ENCODE data around the gene SCN2A.
"Not testable (repeated sequence)": the region's sequence is repeated elsewhere in the genome, so short reads cannot be mapped to it uniquely, and the experiment has no call there.

The SCN2A gene

DNA sequence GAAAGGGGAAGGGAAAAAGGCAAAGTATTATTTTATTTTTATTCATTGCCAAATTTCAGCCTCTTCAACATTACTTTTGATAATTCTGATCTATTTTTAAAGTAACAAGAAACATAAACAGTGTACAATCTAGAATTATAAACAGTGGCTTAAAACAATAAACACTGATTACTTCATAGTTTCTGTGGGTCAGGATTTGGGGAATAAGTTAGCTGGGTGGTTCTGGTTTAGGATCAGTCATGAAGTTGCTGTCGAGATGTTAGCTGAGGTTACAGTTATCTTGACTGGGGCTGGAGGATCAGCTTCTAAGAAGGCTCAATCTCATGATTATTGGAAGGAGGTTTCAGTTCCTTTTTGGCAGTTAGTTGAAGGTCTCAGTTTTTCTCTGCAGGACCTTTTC, 109.2 kb downstream of the SCN2A start:
- no peak for DNase-seq

DNA sequence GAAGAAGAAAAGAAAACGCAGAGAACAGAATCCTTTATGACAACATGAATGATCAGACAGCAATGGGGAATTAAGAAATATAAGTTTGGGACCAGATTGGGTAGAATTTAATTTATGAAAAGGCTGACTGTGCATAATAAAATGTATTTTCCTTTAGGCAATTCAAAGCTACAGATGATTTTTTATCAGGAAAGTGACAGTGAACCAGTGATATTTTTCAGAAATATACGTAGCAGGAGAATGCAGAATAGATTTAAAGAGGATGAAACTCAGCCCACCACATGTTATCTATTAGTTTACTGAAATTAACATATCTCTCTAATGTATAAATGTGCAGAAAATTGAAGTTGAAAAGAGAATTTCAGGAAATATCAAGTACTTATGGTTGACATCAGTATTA, 110.0 kb downstream of the SCN2A start:
- DNase-seq: no peak

DNA sequence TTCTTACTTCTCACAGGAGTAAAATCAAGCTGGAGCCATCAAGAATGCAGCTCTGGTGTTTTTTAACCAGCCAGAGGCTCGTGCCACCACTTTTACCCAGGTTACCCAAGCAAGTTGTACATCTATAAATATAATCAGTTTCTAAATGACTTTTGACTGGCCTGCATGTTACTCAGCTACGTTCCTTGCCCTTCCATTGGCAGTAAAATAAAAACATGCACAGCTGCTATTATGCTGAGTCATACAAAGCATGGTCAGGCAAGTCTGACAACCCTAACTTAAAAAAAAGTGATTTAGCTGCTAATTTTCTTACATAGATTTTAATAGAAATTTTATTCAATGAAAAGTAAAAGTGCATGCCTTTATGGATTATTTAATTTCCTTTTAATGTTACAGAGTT, 118.5 kb downstream of the SCN2A start:
- no peak for DNase-seq

DNA sequence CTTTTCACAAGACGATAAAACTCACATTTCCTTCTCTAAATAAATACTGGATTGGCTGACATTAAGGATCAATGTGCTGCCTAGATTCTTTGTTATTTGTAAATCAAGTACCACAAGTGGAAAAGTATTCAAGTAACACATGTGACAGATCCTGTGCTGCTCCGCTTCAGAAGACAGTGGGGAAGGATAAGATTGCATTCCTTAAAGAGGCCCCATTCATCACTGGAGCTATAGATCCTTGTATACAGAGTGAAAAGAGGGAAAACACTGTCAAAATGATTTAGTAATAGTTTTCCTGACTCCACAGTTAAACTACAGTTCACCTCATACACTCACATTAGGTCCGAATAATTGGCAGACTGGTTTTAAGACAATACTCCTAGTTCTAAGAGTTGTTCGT, 122.3 kb downstream of the SCN2A start:
- no peak for DNase-seq

DNA sequence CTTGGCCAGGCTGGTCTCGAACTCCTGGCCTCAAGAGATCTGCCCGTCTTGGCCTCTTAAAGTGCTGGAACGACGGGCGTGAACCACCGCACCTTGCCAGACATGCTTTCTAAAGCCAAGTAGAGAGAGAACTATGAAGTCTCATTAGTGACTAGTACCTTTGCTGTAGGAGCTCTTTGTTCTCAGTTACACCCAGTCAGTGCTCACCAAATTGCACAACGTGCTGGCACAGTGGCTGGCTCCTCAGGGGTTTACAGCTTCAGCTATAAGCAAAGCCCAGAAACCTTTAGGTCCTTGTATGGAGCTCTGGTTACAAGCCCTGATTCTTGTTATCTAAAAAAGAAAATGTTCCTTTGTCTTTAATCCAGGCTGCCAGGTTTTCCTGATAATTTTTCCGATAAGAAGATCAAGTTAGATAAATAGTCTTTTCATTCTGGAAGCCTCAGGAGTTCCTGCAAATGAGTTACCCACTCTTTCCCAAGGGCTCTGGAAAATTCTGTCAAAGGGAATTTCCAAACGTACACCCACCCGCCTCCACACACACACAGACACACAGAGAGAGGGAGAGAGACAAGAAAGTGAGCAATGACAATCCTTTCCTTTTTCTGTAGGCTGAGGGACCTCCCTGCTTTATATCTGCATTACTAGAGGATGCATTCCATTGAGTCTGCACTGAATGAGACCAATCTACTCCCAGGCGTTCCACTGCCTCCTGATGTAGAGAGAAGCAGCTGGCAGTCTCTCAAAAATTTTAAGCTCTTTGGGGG, 130.1 kb downstream of the SCN2A start:
- no peak for DNase-seq

DNA sequence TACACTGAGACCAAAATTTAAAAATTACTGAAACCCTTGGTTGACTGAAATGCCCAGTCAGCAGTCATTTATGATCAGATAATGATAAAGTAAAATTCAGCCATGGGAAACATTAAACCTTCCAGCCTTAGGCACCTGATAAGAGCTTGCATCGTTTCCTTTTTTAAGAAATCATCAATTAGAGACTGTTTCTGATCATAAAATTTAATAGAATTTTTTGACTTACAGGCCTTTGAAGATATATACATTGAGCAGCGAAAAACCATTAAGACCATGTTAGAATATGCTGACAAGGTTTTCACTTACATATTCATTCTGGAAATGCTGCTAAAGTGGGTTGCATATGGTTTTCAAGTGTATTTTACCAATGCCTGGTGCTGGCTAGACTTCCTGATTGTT, 130.7 kb downstream of the SCN2A start:
- DNase-seq: no peak

DNA sequence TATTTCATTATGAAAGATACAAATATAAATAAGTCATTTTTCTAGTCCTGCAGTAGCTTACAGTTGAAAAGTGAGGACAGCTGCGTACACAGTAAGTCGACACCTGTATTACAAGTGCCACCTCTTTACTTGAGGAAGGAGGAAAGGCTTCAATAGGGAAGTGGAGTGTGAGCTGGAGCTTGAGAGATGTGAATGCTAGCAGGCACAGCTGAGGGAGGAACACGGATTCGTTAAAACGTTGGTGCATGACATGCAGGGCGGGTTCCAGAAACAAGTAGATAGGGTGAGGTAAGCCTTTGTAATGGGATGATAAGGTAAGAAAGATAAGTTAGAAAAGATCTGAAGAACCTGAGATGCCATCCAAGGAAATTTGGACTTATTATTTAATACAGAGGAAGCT, 132.1 kb downstream of the SCN2A start:
- peak; percentile 98 for DNase-seq

DNA sequence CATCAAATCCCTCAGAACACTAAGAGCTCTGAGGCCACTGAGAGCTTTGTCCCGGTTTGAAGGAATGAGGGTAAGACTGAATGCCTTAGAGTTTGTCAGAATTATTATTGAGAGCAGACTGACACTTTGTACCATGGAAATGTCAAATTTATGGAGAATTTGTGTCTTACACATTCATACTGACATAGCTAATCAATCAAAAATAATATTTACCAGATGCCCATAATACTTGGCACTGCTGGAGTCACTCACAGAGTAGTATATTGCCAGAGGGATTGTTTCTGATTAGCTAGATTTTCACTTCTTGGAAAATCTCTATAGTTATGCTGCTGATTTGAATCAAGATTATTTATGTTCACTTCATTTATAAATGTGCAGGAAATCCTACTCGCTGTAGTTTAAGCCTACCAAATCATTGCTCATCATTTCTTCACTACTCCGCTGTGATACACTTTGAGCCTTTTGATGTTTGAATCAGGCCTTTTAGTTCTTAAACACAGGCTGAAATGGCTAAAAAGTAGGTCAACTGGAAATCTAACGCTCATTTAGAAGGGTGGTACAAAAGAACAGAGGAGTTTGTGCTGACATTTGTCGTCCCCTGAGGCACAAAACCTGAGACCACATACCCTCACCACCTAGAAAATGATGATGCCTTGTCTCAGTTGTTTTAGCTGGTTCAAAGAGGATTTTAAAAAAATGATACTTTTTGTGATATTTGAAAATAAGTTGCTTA, 134.2 kb downstream of the SCN2A start:
- no peak for DNase-seq

DNA sequence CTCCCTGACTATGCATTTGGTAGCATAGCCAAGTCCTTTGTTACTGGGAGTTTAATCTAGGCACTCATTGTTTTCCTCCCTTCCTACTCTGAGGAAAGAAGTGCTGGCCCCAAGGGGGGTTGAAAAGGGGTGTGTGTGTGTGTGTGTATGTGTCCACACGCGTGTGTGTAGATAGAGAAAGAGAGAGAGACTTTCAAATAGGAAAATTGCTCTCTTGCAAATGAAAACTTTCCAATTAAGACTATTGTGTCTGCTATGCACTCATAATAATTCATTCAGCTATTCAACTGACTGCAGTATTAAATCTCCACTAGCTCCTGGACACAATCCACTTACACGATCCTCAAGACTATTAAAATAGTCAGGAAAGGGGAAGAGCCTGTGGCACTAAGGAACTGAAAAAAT, 137.4 kb downstream of the SCN2A start:
- no peak for DNase-seq

DNA sequence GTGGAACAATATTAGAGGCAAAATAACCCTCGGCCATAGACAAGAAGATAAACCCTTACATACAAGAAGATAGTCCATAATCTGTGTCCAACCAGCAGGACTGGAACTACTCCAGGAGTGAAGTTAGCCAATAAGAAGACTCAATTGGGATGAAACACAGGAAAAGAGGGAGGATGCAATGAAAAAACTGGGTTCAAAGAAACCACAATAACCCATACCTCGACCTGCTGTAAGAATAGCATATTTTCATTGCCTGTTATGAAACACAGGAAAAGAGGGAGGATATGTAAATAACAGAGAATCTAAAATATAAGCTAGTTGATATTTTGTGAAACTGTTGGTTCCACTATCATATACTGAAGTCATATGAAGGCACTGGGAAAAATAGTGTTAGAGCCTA, 143.1 kb downstream of the SCN2A start:
- DNase-seq: no peak

DNA sequence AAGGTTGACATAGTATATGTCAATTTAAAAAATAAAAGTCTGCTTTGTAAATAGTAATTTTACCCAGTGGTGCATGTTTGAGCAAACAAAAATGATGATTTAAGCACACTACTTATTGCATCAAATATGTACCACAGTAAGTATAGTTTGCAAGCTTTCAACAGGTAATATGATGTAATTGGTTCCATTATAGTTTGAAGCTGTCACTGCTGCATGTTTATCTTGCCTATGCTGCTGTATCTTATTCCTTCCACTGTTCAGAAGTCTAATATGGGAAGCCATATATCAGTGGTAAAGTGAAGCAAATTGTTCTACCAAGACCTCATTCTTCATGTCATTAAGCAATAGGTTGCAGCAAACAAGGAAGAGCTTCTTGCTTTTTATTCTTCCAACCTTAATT, 151.7 kb downstream of the SCN2A start:
- no peak for DNase-seq

DNA sequence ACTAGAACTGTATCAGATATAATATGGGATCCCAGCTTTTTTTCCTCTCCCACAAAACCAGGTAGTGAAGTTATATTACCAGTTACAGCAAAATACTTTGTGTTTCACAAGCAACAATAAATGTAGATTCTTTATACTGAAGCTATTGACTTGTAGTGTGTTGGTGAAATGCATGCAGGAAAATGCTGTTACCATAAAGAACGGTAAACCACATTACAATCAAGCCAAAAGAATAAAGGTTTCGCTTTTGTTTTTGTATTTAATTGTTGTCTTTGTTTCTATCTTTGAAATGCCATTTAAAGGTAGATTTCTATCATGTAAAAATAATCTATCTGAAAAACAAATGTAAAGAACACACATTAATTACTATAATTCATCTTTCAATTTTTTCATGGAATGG, 152.6 kb downstream of the SCN2A start:
- no peak for DNase-seq

DNA sequence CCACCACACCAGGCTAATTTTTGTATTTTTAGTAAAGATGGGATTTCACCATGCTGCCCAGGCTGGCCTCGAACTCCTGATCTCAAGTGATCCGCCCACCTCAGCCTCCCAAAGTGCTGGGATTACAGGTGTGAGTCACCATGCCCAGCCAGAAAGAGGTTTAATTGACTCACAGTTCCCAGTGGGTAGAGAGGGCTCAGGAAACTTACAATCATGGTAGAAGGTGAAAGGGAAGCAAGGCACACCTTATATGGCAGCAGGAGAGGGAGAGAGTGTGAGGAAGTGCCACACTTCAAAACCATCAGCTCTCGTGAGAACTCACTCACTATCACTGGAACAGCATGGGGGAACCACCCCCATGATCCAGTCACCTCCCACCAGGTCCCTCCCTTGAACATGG, 159.4 kb downstream of the SCN2A start:
- DNase-seq: not testable (repeated sequence)

DNA sequence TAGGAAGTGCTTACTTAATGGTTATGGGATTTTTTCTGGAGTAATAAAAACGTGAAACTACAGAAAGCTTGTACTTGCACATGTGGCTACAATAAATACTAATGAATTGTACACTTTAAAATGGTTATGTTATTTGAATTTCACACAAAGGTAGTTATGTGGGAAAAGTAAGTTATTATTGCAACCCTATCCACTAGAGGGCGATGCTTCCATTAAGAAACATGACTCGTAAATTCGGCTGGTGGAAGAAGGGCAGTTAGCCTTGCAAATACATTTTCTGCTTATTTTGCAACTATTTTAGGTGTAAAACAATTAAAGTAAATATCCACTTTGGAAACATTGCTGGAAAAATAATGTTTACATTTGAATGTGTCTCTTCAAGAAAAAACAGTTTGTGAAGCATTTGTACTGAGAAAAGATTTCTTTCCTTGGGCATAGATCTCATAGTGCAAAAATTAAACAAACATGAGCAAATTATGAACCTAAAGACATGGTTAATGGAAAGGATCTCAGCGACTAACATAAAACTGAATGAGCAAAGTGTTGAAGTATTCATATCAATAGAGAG, 162.2 kb downstream of the SCN2A start:
- DNase-seq: peak; percentile 45

DNA sequence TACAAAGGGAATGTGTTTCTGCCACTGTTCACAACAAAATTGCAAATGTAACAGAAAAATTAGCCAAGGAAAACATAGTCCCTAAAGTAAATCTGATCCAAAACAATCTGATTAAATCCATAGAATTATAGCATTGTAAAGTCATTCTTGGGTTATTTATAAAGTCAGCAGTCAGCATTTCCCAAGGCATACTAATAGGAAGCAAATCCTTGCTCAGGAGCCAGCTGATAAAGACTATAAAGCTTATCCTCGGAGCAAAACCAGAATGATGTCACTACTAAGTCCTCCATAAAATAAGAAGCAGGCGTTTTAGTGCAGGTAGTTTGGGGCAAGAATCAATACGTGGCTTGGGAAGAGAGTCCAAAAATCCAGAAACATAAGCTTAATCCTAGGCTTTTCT, 162.9 kb downstream of the SCN2A start:
- DNase-seq: no peak

DNA sequence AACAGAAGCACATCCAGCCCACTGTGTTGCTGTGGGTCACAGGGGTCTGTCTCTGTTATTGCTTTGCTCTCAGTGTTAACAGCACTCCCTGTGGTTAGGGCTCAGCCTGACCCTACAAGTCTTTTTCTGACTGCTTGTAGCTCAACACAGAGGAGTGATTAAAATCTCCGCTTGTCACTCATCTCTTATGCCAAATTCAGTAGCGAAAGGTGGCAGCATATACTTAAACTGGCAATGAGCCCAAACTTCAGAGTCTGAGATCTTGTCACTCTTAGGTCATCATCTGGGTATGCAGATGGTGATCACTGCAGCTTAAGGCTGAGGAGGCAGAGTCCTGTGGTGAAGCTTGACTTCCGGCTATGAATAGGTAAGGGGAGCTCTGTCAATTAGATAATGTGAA, 167.0 kb downstream of the SCN2A start:
- no peak for DNase-seq

DNA sequence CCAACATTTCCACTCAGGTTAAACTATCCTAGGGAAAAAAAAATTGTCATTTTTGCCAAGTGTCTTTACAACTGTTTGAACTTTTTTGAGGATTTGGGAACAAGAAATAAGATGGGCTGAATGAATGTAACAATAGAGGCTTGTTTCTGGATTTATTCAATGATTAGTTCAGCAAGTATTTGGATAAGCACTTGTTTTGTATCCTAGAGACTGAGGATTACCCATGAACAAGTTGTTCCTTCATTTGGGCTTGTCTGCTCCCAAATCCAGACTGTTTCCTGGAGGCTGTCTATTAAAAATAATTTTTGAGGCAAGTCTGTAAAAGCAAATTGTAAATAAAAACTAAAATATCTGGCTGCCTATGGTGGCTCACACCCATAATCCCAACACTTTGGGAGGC, 168.3 kb downstream of the SCN2A start:
- DNase-seq: no peak

DNA sequence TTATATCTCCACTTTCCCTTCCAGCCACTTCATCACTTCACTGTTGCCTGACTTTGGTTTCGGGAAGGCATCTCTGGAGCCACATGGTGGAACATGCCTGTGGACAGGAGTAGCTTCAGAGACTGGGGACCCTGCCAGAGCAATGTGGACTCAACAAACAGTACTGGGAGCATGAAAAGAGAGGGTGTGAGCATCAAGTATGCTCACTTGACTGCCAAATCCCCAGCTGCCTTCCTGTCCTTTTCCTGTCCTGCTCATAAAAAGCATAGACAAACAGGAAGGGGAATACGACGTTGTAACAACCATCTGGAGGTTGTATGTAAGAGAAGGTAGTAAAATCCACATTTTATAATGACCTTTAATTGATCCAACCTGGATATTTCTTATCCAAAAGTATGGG, 169.0 kb downstream of the SCN2A start:
- no peak for DNase-seq

DNA sequence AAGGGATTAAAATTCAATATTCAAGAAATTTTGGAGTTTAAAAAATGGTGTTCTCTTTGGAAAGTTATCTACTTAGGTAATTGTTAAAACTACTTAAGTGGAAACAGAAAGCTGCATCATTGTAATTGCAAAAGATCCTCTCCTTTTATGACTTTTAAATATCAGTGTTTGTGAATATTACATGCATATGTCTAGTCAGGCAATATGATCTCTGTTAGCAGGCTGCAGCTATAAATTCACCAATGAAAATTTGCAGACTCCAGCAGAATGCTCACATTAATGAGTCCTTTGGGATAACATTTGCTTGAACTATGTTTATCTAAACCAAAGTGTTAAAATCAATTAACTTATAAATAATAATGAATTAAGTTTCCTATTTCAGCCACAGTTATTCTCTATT, 171.1 kb downstream of the SCN2A start:
- DNase-seq: no peak

DNA sequence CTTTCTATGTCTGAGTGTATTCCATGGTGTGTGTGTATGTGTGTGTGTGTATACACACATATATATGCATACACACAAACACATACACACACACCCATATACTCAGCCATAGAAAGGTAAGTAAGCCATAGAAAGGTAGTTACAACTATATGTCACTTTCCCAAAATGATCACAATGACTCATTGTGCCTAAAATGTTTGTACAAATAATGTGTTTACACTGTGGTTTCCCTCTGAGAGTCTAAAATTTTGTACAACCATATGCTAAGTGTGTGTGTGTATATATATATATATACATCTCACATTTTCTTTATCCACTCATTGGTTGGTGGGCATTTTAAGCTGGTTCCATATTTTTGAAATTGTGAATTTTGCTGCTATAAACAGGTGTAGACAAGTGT, 175.0 kb downstream of the SCN2A start:
- no peak for DNase-seq

DNA sequence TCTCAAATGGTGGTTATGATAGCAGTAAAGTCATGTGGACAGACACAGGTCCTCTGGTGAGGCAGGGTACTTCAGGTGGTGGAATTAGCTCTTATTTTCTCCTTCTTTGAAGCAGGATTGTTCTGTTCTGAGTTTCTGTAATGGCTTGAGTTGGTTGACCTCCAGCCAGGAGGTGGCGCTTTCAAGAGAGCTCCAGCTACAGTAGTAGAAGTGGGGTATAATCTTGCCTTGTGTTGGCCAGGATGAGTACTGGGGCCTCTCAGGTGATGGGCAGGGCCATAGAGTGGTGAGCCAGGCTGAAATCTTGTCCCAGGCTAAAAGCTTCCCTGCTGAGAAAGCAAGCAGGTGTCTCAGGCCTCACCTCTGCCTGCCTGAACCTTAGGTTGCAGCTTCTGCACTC, 177.8 kb downstream of the SCN2A start:
- DNase-seq: no peak

DNA sequence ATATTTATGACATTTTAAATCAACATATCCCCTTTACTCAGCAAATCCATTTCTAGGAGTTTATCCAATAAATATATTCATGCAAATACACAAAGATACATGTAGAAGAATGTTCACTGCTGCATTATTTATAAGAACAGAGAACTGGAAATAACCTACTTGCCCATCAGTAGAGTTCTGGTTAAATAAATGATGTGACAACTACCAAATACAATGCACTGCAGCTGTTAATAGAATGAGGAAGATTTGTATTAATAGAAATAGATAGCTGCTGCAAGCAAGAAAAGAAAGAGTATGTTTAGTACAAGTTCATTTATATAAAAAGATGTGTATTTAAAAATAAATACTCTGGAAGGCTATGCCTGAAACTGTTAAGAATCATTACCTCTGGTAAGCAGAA, 181.0 kb downstream of the SCN2A start:
- DNase-seq: no peak

DNA sequence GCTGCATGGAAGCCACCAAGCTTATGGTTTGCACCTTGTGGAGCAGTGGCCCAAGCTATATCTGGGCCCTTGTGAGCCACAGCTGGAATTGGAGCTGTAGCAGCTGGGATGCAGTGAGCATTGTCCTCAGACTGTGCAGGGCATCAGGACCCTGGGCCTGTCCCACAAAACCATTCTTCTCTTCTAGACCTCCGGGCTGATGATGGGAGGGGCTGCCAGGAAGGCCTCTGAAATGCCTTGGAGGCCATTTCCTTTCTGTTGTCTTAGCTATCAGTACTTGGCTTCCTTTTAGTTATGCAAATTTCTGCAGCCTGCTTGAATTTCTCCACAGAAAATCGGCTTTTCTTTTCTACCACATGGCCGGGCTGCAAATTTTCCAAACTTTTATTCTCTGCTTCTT, 183.9 kb downstream of the SCN2A start:
- DNase-seq: no peak

DNA sequence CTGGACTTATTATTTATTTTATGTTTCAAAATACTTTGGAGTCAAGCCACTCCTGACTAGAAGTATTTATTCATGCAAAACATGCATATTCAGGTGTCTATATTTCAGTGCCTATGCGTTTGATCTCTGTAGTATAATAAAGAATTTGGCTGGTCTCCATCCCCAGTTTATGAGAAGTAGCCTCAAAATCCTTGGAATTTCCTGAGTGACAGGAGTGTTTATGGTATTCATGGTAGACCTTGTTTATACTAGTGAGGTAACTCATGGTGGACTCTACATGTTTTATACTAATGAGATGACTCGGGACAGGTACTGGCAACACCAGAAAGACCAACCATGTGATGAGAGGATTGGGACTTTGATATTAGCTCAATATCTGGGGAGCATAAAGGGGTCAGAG, 186.3 kb downstream of the SCN2A start:
- DNase-seq: no peak

DNA sequence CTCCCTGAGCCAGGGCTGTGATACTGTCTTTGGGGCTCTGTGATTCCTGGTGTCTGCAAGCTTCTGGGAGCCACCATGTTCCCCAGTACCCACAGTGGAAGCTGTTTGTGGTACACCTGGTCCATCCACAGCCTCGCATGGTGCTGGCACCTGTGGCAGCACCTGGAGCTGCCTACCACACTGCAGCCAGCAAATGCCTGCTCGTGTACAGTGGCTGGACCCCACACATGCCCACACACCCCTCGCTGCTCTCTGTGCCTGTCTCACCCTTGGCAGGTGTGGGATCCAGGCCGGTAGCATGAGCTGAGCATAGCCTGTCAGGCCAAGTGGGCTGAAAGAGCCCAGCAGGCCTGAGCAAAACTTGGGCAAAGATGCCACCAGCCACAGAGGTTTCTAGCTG, 188.5 kb downstream of the SCN2A start:
- no peak for DNase-seq

Measured in NCI-H187 treated with DMSO at 0.1 percent for 48 hours (cell line).